ENCODE measurements around the gene DUSP9.

The DUSP9 gene

GRCh38 chrX:153622661-153623309, 24.2 kb upstream of the DUSP9 start:
- DNase-seq, result no peak

- DNase-seq, result no peak
Measured at GRCh38 chrX:153623310-153624029, 23.5 kb upstream of the DUSP9 start.

- DNase-seq, result no peak
Measured at GRCh38 chrX:153624196-153625091, 22.6 kb upstream of the DUSP9 start.

GRCh38 chrX:153625271-153626024, 21.6 kb upstream of the DUSP9 start:
- no peak for DNase-seq

GRCh38 chrX:153626025-153626633, 20.9 kb upstream of the DUSP9 start:
- no peak for DNase-seq

DNA sequence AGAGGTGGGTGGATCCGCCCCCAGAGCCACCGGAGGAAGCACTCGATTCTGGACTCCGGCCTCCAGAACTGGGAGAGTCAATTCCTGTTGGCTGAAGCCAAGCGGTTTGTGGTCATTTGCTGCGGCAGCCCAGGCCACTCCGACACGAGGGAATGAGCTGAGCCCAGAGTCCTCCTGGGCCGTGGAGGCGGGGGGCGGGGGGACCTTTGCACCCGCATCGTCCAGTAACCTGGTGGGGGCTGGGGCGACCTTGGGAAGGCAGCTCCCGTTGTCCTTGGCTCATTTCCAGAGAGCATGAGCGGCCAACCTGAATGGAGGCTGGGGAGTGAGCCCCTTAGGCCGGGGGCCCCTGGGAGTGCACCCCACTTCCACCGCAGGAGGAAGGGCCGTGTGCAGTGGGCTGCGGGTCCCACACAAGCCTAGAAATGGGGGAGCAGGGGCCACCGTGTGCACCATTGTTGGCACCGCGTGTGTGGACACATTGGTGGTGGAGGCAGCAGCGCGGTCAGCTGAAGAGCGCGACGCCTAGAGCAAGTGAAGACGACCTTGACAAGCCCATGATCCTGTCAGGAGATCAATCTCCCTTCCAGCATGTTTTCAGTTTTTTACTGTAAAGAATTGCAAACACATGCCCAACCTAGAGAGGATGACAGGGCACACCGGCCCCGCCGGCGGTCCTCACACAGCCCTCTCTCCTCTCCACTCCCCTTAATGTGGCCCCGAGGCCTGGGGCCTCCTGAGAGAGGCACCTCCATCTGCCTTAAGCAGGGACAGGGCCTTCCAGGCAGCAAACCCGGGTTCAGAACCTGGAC, 19.9 kb upstream of the DUSP9 start:
- no peak for DNase-seq

DNA sequence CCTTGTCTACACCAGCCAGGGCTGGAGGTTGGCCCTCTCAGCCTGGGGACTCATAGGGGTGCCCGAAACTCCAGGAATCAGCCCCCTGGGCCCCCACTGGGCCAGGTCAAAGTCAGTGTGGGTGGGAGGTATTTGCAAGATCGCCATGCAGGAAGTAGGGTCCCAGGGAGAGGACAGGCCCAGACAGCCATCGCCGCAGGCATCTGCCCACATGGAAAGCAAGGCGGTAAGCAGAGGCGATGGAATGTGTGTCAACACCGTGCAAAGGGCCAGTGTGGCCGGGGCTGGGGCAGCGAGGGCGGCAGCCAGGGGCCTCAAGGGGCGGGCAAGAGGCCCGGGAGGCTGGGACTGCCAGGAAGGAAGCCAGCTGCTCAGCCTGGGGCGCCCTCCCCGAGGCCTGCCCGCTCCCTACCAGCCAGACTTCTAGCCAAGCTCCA, 19.3 kb upstream of the DUSP9 start:
- no peak for DNase-seq

DNA sequence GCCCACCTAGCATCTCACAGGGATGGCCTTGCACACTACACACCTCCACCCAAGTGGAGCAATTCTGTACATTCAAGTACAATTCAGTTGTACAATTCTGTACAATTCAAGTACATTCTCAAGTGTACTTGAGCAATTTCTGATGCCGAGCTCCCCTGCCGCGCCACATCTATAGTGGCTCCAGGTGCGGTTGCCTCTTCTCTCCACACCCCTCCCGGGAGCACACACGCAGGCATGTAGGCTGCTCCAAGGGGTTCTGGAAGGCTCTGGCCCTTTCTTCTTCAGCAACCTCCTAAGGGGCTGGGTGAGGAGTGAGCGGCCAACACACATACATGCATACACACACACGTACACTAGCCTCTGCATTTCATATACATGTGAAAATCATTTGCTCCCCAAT, 18.9 kb upstream of the DUSP9 start:
- no peak for DNase-seq

DNA sequence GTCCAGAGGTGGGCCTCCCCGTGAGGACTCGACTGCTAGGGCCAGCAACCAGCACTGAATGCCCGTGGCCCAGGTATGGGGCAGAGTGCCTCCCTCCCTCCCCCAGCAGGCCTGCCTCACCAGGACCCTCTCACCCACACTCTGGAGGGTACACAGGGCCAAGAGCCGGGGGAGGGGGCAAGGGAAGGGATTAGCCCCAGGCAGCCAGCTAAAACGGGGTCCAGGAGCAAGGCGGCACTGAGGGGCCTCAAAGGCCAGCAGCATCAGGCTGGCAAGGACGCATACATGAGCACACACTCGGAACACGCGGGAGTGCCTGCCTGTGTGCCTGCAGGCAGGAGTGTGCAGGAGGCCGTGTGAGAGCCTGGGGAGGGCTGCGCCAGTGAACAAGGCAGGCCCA, 18.3 kb upstream of the DUSP9 start:
- no peak for DNase-seq

- no peak for DNase-seq
Measured at GRCh38 chrX:153631346-153631745, 15.7 kb upstream of the DUSP9 start.

DNA sequence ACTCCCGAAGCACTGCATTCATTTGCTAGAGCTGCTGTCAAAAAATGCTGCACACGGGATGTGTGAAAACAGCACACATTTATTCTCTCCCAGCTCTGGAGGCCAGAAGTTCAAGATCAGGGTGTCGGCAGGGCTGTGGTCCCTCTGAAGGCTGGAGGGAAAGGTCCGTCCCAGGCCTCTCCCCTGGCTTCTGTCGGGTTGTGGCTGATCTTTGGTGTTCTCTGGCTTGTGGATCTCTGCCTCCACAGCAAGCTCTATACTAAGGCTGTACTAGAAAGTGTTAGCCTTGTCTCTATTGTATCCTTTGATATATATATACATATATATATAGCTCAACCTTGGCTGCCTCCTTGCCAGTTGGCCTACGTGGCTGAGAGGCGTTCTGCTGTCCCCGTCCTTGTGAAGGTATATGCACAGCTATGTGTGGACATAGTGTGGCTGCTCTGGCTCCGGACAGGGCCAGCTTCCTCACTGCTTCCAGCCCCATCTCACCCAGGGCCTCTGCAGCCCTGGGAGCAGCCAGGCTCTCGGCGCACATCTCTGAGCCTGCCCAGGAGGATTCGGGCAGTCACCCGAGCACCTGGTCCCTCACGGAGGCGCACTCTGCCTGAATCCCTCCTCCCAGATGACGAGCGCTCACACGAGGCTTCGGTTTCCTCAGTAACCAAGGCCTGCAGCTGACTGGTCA, 15.0 kb upstream of the DUSP9 start:
- DNase-seq, result no peak

DNA sequence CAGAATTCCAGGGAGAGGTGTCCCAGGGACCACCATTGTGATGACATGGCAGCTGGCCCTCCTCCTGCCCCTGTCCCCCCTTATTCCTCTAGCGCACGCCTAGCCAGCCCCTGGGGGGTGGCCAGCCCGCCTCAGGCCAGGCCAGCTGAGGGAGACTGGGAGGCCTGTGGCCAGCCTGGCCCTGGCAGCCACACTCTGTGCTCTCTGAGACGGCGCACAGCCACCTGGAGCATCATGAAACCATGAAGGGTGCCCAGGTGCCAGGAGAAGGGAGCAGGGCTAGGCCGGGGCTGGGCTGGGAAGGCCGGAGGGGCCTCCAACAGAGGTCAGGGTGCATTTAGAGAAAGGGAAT, 14.4 kb upstream of the DUSP9 start:
- DNase-seq, result no peak

DNA sequence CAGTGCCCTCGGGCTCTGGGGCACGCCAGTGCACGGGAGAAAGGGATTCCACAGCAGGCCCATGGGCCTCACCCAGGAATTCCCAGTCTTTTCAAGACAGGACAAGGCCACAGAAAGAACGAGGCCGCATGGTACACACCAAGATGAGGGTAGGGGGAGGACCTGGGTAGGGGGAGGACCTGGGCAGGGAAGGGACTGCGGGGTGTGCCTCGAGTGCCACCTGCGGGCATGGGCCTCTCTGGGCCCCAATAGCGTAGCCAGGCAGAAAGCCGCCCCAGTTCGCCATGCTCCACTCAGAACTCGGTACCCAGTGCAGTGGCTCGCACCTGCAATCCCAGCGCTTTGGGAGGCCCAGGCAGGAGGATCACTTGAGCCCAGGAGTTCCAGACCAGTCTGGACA, 14.0 kb upstream of the DUSP9 start:
- DNase-seq, result no peak

DNA sequence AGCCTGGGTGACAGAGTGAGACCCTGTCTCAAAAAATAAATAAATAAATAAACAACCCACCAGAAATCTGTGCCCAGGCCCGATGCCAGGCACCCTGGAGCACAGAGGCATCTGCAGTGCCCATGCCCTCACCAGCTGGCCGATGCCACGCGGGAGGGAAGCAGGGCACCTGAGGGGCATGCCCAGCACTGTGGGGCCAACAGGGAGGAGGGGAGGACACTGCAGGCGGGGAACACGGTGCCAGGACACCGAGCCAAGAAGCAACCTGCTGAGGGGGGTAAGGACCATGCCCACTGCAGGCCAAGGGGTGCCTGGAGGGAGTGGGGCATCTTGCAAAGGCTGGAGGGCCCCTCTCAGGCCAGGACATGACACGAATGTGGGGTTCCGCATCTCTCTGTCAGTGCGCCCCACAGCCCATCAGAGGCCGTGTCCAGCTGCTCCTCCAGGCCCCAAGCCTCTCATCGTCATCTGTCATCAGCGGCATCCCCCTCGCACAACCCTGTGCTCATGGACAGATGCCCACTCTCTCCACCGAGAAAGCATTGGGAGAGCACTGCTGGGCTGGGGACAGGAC, 13.3 kb upstream of the DUSP9 start:
- no peak for DNase-seq

DNA sequence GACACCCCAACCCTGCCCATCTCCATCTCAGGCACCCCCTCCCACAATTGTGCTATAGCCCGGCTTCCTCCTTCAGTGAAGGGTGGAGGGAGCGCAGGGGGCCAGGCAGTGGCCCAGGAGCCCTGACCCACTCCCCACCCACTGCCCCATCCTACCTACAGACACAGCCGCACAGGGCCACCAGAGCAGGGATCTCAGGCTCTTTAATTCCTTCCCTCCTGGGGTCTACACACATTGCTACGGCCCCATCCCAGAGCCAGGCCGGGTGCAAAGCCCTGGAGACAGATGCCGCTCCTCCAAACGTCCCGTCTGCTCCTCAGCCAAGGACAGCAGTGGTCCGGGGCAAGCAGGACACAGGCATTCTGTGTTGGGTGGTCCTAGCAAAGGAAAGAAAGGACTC, 12.8 kb upstream of the DUSP9 start:
- no peak for DNase-seq

GRCh38 chrX:153634832-153635231, 12.2 kb upstream of the DUSP9 start:
- DNase-seq, result no peak

GRCh38 chrX:153635388-153635787, 11.6 kb upstream of the DUSP9 start:
- DNase-seq, result no peak

GRCh38 chrX:153635788-153636668, 11.0 kb upstream of the DUSP9 start:
- DNase-seq, result no peak

- DNase-seq, result no peak
Measured at GRCh38 chrX:153636716-153637115, 10.3 kb upstream of the DUSP9 start.
